ENCODE data around the gene WSCD2. TPM values are rescaled to one million over a fixed set of nuclear protein-coding genes. Genes with fewer than 3 reads are reported as not detected.

Gene WSCD2
- total RNA-seq, 2 experiments from 2014 or later: not detected

DNA sequence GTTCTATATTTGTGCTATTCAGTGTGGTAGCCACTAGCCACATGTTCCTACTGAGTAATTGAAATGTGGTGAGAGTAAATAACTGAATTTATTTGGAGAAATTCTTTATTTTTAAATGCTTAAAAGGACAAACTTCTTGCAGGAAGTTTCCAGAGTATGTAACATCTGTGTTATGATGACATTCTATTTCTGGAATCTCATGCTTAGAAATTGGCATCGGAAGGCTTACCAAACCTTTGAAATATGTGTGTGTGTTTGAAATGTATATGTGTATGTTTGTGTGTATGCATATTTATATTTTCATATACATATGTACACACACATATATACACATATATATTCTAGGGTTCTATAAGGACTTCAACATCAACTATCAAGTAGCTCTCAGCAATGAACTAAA, 12.4 kb upstream of the WSCD2 start:
- no peaks in the 10 kb centered on the region for H3K4me1 ChIP-seq (ENCODE audit: insufficient read depth, low read length)
- no peaks in the 10 kb centered on the region for H3K9me3 ChIP-seq (ENCODE audit: control insufficient read depth in 1 of 2, insufficient read depth in 1 of 2, low read length in 2 of 2)
- no peak overlapping the region for H3K4me3 Mint-ChIP-seq
- H3K27me3 ChIP-seq (ENCODE audit: control insufficient read depth in 1 of 2, insufficient read depth in 2 of 2, low read length in 2 of 2): peaks cover 0 to 11% of the 10 kb centered on the region in 2 experiments
- no peaks in the 10 kb centered on the region for H3K4me1 Mint-ChIP-seq (ENCODE audit: low read depth)
- DNase-seq (no peak), ATAC-seq (ENCODE audit: poor library complexity) (no peak)
- POLR2A ChIA-PET: no interaction called here
- no peak overlapping the region for H3K27ac ChIP-seq (ENCODE audit: low read depth in 1 of 2, low read length in 2 of 2)
- no peaks in the 10 kb centered on the region for H3K36me3 ChIP-seq (ENCODE audit: insufficient read depth, low read length)
- H3K9me3 Mint-ChIP-seq: no peaks in the 10 kb centered on the region
- peaks cover 42% of the 10 kb centered on the region for H3K27me3 Mint-ChIP-seq
- H3K36me3 Mint-ChIP-seq (ENCODE audit: low read depth): no peaks in the 10 kb centered on the region
- CTCF ChIA-PET: no interaction called here
- no peak overlapping the region for H3K27ac Mint-ChIP-seq
- TF ChIP-seq, protein P1, sequence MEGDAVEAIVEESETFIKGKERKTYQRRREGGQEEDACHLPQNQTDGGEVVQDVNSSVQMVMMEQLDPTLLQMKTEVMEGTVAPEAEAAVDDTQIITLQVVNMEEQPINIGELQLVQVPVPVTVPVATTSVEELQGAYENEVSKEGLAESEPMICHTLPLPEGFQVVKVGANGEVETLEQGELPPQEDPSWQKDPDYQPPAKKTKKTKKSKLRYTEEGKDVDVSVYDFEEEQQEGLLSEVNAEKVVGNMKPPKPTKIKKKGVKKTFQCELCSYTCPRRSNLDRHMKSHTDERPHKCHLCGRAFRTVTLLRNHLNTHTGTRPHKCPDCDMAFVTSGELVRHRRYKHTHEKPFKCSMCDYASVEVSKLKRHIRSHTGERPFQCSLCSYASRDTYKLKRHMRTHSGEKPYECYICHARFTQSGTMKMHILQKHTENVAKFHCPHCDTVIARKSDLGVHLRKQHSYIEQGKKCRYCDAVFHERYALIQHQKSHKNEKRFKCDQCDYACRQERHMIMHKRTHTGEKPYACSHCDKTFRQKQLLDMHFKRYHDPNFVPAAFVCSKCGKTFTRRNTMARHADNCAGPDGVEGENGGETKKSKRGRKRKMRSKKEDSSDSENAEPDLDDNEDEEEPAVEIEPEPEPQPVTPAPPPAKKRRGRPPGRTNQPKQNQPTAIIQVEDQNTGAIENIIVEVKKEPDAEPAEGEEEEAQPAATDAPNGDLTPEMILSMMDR (IDR thresholded peaks at IDR 0.05): no peak
- H3K4me3 ChIP-seq (ENCODE audit: low read length): no peak overlapping the region
- intact Hi-C loops (cut with DNase I, micrococcal nuclease): no loop called here

DNA sequence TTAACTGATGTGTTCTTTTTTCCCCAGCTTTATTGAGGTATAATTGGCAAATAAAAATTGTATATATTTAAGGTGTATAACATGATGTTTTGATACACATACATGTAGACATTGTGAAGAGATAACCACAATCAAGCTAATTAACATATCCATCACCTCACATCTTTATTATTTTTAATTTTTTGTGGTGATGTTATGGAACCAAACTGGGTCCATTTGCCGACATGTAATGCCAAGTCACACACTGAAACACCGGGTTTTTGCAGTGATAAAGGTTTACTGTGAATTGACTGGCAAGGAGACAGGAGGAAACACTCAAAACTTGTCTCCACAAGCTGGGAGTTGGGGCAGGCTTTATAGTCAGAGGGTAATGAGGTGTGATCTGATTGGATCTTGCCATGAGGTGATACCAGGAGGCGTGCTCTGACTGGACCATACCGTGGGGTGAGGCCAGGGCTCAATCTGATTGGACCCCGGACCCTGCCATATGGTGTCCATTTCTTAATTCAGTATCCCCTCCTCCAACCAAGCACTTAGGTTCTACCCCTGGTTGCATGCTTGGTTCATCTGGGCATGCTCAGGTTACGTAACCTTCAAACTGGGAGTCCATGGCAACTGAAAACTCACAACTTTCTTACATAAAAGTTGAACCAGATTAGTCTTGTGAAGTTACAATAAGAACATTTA, 11.8 kb upstream of the WSCD2 start:
- Mint-ChIP-seq H3K27ac (no peak overlapping the region), H3K27me3 (peaks cover 45% of the 10 kb centered on the region), H3K4me1 (ENCODE audit: low read depth) (no peaks in the 10 kb centered on the region), H3K36me3 (ENCODE audit: low read depth) (no peaks in the 10 kb centered on the region), H3K9me3 (no peaks in the 10 kb centered on the region), H3K4me3 (no peak overlapping the region)
- TF ChIP-seq, protein P1 (IDR thresholded peaks at IDR 0.05): no peak
- no peak for DNase-seq
- ChIA-PET POLR2A (no interaction called here), CTCF (no interaction called here)
- Histone ChIP-seq H3K27me3 (ENCODE audit: control insufficient read depth in 1 of 2, insufficient read depth in 2 of 2, low read length in 2 of 2) (peaks cover 0 to 11% of the 10 kb centered on the region in 2 experiments), H3K4me3 (ENCODE audit: low read length) (no peak overlapping the region), H3K9me3 (ENCODE audit: control insufficient read depth in 1 of 2, insufficient read depth in 1 of 2, low read length in 2 of 2) (no peaks in the 10 kb centered on the region), H3K36me3 (ENCODE audit: insufficient read depth, low read length) (no peaks in the 10 kb centered on the region), H3K4me1 (ENCODE audit: insufficient read depth, low read length) (no peaks in the 10 kb centered on the region), H3K27ac (ENCODE audit: low read depth in 1 of 2, low read length in 2 of 2) (no peak overlapping the region)
- intact Hi-C loops (cut with DNase I, micrococcal nuclease): no loop called here
- ATAC-seq (ENCODE audit: poor library complexity): no peak

DNA sequence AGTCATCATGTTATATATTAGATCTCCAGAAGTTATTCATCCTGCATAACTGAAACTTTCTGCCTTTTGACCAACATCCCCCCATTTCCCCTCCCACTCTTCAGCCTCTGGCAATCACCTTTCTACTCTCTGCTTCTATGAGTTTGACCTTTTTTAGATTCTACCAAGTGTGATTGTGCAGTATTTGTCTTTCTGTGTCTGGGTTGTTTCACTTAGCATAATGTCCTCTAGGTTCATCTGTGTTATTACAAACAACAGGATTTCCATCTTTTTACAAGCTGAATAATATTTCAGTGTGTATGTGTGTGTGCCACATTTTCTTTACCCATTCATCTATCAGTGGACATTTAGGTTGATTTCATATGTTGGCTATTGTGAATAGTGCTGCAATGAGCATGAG, 11.2 kb upstream of the WSCD2 start:
- H3K27ac ChIP-seq (ENCODE audit: low read depth in 1 of 2, low read length in 2 of 2): no peak overlapping the region
- H3K4me1 ChIP-seq (ENCODE audit: insufficient read depth, low read length): no peaks in the 10 kb centered on the region
- H3K9me3 ChIP-seq (ENCODE audit: control insufficient read depth in 1 of 2, insufficient read depth in 1 of 2, low read length in 2 of 2): peaks cover 0 to under 1% of the 10 kb centered on the region in 2 experiments
- ATAC-seq (ENCODE audit: poor library complexity) (no peak), DNase-seq (no peak)
- POLR2A ChIA-PET: no interaction called here
- Mint-ChIP-seq H3K4me1 (ENCODE audit: low read depth) (no peaks in the 10 kb centered on the region), H3K36me3 (ENCODE audit: low read depth) (no peaks in the 10 kb centered on the region), H3K9me3 (no peaks in the 10 kb centered on the region), H3K27me3 (peaks cover 42% of the 10 kb centered on the region), H3K27ac (no peak overlapping the region), H3K4me3 (no peak overlapping the region)
- CTCF ChIA-PET: no interaction called here
- no peaks in the 10 kb centered on the region for H3K36me3 ChIP-seq (ENCODE audit: insufficient read depth, low read length)
- peaks cover 0 to 11% of the 10 kb centered on the region in 2 experiments for H3K27me3 ChIP-seq (ENCODE audit: control insufficient read depth in 1 of 2, insufficient read depth in 2 of 2, low read length in 2 of 2)
- intact Hi-C loops (cut with DNase I, micrococcal nuclease): no loop called here
- H3K4me3 ChIP-seq (ENCODE audit: low read length): no peak overlapping the region
- TF ChIP-seq, protein P1 (IDR thresholded peaks at IDR 0.05): no peak

Measured in CD4-positive, alpha-beta T cell (primary cell).